ENCODE measurements around the gene PNPLA2.

- TF ChIP-seq POLR2A (IDR thresholded peaks at IDR 0.05) (no peak), CTCF (IDR thresholded peaks at IDR 0.05) (no peak)
These were observed 20.5 kb downstream of the PNPLA2 start for GRCh38 chr11:839280-839623.
